Activated CD4-positive, alpha-beta T cell treated with anti-CD3 and anti-CD28 coated beads, Interleukin-10, Interleukin-2, amounts not matched to agents 100 ng/mL and 50 ng/mL, durations not matched to agents 16 hours and 8 hours (primary cell): ENCODE results near the gene YBX3.
"Not testable (repeated sequence)": the region's sequence is repeated elsewhere in the genome, so short reads cannot be mapped to it uniquely, and the experiment has no call there.

Experiments used
- DNase-seq: peaks from one replicate; pipeline ENCODE4 v3.0.0-alpha.2; 2020

Gene YBX3

GRCh38 chr12:10722905-10723746 is at the start of gene YBX3:
Gene YBX3 (minus strand): TSS chr12:10723323. CDS start chr12:10723111, 212 bp downstream.
- DNase-seq: peak; percentile 79

GRCh38 chr12:10771132-10771733 is 48.1 kb upstream of the YBX3 start:
- peak; percentile 10 for DNase-seq

GRCh38 chr12:10759657-10760056 is 36.5 kb upstream of the YBX3 start:
- DNase-seq: no peak

DNA sequence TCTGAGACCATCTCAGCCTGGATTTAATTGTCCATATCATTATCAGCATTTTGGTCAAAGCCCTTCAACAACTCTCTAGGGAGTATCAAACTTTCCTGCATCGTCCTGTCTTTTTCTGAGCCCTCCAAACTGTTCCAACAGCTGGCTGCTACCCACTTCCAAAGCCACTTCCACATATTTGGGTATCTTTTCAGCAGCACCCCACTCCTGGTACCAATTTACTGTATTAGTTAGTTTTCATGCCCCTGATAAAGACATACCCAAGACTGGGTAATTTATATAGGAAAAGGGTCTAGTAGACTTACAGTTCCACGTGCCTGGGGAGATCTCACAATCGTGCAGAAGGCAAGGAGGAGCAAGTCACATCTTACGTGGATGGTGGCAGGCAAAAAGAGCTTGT is 33.1 kb upstream of the YBX3 start:
- no peak for DNase-seq

DNA sequence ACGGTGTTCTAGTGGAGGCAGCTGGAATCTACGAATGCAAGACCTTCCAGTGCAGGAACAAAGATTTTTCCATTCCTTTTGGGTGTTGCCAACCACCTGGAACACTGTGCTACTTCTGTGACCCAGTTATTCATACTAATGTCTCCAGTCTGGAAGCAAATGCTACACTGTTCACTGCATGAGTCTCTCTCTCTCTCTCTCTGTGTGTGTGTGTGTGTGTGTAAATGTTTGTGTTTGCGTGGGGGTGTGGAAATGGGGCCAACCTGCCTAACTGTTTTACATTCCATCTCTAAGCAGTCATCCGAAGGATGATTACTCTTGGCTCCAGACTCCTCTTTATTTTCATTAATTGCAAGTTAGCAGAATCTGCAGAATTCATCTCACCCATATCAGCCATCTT is 29.9 kb upstream of the YBX3 start:
- DNase-seq: no peak

- no peak for DNase-seq
Measured at GRCh38 chr12:10750385-10750727, 27.2 kb upstream of the YBX3 start.

DNA sequence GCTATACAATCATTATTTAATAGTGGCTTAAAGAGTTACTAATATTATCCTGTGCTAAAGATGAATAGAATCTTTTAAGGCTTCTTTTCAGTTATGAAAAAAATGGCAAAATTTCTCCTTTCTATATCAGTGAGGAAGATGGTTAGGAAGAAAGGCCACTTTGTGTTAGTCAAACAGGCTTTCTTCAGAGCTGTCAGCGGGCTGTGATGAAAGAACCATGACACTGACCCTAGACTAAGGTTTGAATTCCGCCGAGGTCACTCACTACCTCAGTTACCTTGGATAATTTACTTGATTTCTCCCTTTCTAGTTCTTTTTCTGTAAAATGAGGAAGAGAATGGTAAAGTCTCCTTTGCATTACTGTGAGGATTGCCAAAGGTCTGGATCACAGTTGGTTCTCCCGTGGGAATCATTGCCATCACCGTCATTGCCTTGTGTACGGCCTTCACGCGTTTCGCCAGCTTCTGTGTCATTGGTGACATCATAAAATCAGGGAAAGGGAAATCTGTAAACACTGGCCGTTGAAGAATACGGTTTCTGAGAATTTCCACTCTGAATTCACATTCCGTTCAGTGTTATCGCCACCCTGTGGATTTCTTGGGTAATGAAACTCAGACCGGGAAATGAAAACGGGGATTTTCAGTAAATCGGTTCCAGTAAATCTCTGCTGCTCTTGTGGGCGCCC is 26.7 kb upstream of the YBX3 start:
- DNase-seq: peak; percentile 87

DNA sequence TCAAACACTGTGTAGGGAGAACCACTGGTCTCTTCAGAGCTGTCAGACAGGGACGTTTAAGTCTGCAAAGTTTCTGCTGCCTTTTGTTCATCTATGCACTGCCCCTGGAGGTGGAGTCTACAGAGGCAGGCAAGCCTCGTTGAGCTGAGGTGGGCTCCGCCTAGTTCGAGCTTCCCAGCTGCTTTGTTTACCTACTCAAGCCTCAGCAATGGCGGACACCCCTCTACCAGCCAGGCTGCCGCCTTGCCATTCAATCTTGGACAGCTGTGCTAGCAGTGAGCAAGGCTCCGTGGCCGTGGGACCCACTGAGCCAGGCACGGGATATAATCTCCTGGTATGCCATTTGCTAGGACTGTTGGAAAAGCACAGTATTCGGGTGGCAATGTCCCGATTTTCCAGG is 24.6 kb upstream of the YBX3 start:
- DNase-seq: no peak

- not testable (repeated sequence) for DNase-seq
Measured at GRCh38 chr12:10743420-10743819, 20.3 kb upstream of the YBX3 start.

DNA sequence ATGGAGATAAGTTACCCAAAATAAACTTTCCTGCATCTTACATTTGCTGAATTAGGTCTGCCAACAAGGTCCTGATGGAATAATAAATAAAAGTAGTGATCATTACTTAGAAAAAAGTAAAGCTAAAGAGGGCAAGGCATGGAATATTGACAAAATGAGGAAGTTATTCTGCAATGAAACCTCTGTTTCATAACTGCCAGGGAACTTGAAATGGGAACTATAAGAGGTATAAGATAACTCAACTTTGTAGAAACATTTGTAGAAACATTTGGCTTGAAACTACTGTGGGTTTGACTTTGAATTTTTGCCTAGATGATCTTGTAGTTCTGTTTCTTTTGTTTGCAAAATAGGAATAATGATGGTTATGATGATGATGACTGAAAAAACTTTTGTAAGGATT is 18.7 kb upstream of the YBX3 start:
- no peak for DNase-seq

DNA sequence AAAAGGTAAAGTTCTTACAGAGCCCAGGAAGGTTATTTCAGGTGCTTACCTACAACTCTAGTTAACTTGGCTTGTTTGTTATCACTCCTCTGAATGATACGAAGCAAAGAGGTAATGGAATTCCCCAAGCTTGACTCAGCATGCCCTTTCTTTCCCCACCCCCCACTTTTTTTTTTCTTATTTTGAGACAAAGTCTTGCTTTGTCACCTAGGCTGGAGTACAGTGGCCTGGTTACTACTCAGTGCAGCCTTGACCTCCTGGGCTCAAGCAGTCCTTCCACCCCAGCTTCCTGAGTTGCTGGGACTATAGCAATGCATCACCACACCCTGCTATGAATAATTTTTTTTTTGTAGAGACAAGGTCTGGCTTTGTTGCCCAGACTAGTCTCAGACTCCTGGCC is 17.1 kb upstream of the YBX3 start:
- peak; percentile 6 for DNase-seq

- no peak for DNase-seq
Measured at GRCh38 chr12:10739157-10740118, 16.3 kb upstream of the YBX3 start.

GRCh38 chr12:10737249-10737648 is 14.1 kb upstream of the YBX3 start:
- DNase-seq: no peak

GRCh38 chr12:10736463-10736862 is 13.3 kb upstream of the YBX3 start:
- no peak for DNase-seq

DNA sequence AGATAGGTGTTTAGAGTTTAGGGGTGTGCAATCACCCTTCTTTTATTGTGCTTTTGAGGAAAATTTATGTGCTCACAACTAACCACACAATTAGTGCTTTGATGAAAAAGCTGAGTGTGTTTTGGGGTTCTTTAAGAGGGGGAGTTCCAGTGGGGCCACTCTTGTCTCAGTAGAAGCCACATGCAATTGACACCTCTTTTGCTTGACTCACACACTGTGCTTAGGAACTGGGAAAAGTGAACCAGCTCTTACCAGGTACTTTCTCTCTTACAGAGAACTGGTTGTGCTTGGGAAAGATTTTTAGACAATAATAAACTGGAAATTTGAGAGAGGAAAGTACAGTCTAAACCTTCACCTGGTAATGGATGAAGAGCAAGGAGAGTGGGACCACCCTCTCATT is 12.3 kb upstream of the YBX3 start:
- DNase-seq: no peak

DNA sequence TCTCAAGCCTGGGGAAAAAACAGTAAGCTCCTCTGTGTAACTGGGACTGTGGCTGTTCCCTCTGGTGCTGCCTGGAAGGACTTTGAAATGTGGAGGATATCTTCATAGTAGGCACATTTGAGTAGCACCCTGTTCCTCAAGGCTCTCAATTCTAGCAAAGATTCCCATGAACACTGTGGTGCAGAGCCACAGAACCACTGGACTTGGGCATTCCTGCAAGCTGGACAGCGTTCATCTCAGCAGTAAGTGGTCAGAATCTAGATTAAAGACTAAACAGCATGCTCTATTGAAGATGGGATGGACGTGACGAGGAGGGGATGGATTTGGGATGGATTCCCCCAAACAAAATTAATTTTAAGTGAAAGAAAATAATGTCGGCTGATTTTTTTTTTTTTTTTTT is 9.4 kb upstream of the YBX3 start:
- no peak for DNase-seq

DNA sequence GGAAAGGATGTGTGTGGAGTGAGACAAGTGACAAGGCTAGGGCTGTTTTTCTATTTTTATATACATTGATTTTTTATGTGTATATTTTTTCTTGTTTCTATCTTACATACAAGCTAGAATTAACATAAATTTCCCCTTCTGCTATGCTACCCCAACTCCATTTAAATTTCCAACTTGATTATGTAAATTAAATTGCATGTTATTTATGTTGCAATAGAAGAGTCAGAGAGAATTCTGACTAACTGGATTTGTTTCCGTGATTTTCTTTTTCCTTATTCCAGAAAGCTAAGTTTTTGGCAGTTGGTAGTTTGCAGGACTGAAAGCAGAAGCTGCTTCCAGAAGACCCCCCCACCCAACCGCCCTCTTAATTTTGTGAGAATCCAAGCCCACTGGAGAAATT is 8.9 kb upstream of the YBX3 start:
- DNase-seq: no peak

DNA sequence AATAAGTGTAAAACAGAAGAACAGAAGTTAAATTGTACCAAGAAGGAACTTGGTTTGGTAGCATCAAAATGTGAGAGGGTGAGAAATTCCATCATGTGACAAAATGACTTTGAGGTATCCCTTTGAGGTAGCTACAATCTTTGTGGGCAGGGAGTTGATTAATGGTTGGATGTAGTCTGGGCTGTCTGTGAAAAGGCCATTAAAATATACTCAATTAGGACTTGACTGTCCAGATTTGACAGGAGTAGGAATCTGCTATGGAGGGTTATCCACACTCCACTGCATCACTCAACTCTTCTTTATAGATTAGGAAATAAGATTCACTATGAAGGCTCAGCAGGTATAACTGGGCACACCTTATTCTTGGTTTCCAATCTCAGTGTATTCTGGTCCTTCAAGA is 7.4 kb upstream of the YBX3 start:
- no peak for DNase-seq

DNA sequence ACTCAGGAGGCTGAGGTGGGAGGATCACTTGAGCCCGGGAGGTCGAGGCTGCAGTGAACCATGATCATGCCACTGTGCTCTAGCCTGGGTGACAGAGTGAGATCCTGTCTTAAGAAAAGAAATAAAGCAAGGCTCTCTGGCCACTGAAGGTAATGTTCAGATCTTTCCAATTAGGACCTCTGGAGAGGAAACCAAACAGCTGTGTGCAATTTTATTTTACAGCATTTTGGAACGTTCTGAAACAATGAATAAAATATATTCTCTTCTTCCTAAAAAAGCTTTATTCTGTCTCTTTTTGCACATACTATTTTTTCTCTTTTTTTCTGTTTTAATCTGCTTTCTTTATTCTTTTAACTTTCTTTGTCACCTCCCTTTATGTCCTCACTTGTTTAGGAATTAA is 5.0 kb upstream of the YBX3 start:
- no peak for DNase-seq

GRCh38 chr12:10726945-10727344 is 3.8 kb upstream of the YBX3 start:
- DNase-seq: no peak

DNA sequence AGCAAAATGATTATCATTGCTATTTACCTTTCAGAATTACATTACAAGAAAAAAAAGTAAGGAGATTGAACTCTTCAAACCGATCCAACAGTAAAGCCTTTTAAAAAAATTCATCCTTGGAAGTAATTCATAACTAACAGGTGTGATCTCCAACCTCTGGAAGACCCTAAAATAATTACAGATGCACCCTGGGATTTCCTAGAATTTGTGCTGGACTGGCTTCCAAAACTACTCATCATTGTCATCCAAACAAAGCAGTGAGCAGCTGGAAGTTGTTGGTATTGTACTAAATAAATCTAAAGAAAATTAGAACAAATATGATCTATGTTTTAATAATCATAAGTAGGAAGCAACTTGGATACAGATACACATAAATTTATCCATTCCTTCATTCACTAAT is 1.9 kb upstream of the YBX3 start:
- DNase-seq: no peak

DNA sequence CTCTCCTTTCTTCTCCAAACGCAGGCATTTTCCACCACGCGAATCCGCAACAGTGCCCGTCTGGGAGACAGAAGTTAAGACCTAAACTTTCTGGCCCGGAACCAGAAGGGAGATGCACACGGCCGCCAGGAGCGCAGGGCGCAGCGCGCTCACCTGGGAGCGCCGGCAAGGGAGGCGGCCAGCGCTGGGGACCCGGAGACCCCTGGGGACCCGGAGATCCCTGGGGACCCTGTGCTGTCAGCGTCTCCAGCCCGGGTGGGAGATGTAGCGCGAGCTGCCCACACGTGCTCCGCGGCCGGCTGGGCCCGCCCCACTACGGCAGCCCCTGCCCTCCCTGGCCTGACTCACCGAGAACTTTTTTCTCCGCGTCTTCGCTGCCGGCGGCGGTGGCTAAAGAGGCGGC is 620 bp downstream of the YBX3 start:
- peak; percentile 56 for DNase-seq
